Measurements from ENCODE around the gene TAS1R2.

The TAS1R2 gene

GRCh38 chr1:18883079-18883478 lies 23.6 kb upstream of the TAS1R2 start:
- TF ChIP-seq CEBPB (IDR thresholded peaks at IDR 0.05): no peak
- TF ChIP-seq, protein P1, sequence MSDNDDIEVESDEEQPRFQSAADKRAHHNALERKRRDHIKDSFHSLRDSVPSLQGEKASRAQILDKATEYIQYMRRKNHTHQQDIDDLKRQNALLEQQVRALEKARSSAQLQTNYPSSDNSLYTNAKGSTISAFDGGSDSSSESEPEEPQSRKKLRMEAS (IDR thresholded peaks at IDR 0.05): no peak
- no peak for TF ChIP-seq REST (IDR thresholded peaks at IDR 0.05; ENCODE audit: low read depth)
- TF ChIP-seq CREB1 (IDR thresholded peaks at IDR 0.05; ENCODE audit: low read depth): no peak
- TF ChIP-seq TCF12 (IDR thresholded peaks at IDR 0.05; ENCODE audit: low read depth): no peak
- TF ChIP-seq EP300 (IDR thresholded peaks at IDR 0.05; ENCODE audit: borderline replicate concordance): no peak
- TF ChIP-seq, protein P2, sequence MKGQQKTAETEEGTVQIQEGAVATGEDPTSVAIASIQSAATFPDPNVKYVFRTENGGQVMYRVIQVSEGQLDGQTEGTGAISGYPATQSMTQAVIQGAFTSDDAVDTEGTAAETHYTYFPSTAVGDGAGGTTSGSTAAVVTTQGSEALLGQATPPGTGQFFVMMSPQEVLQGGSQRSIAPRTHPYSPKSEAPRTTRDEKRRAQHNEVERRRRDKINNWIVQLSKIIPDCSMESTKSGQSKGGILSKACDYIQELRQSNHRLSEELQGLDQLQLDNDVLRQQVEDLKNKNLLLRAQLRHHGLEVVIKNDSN (IDR thresholded peaks at IDR 0.05): no peak
- TF ChIP-seq TAF1 (IDR thresholded peaks at IDR 0.05; ENCODE audit: low read depth): no peak
- TF ChIP-seq TEAD4 (IDR thresholded peaks at IDR 0.05): no peak
- no peak for TF ChIP-seq NFIC (IDR thresholded peaks at IDR 0.05)
- no peak for TF ChIP-seq ZBTB7A (IDR thresholded peaks at IDR 0.05; ENCODE audit: low read depth)
- TF ChIP-seq EGR1 (IDR thresholded peaks at IDR 0.05): no peak
- TF ChIP-seq FOXM1 (IDR thresholded peaks at IDR 0.05; ENCODE audit: borderline replicate concordance, low read depth): no peak
- no peak for TF ChIP-seq RAD21 (IDR thresholded peaks at IDR 0.05; ENCODE audit: low read depth)
- TF ChIP-seq YY1 (IDR thresholded peaks at IDR 0.05; ENCODE audit: low read depth): no peak

DNA sequence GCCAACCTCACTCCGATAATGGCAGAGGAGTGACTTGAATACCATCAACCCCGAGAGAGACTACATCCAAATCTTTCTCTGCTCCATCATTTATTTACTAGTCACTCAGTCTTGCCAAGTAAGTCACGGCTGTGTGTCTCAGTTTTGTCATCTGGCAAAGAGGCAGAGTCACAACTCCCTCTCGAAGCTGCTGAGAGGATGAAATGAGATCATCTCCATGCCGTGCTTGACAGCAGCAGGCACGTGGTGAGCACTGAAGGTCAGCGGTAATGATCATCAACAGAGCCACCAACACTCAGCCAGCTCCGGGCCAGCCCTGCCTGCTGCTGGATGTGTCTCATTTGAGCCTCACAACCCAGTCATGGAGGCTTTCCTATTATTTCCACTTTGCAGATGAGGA lies 23.0 kb upstream of the TAS1R2 start:
- TF ChIP-seq, protein P2 (IDR thresholded peaks at IDR 0.05): no peak
- TF ChIP-seq YY1 (IDR thresholded peaks at IDR 0.05; ENCODE audit: low read depth) (no peak), EGR1 (IDR thresholded peaks at IDR 0.05) (no peak), TCF12 (IDR thresholded peaks at IDR 0.05; ENCODE audit: low read depth) (no peak)
- TF ChIP-seq, protein P1 (IDR thresholded peaks at IDR 0.05): no peak

DNA sequence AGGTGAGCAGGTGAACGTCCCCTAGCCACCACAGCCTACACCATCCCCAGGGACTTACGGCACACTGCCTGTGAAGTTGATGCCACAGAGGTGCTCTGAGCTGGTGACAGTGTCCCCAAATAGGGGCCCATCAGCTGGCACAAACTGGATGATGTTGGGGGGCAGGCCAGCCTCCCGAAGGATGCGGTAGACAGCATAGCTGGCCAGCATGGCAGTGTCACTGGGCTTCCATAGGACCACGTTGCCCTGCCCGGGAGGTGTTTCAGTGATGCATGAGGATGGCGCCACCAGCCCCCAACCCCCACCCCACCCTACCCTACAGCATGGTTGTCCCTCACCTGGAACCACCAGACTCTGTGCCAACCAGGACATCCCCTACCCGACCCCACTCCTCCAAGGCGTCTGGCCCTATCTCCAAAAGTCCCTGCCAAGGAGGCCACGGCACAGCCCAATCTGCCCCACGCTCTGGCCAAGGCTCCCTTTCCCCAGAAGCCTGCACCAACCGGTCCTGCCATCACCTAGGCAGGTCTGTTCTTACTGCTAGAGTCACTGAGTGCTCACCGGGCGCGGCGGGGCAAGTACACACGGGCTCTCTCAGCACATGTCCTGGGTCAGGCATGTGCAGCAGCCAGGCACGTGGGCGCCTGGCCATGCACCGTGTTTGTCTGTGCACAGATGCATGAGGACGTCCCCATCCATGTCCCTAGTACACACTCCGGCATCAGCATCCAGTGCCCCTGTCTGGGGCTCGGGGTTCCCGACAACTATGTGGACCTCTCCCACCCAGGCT lies 22.4 kb upstream of the TAS1R2 start:
- TF ChIP-seq CREB1 (IDR thresholded peaks at IDR 0.05; ENCODE audit: low read depth) (no peak), REST (IDR thresholded peaks at IDR 0.05; ENCODE audit: low read depth) (no peak), CEBPB (IDR thresholded peaks at IDR 0.05) (no peak), TAF1 (IDR thresholded peaks at IDR 0.05; ENCODE audit: low read depth) (no peak), EP300 (IDR thresholded peaks at IDR 0.05; ENCODE audit: borderline replicate concordance) (no peak), FOXM1 (IDR thresholded peaks at IDR 0.05; ENCODE audit: borderline replicate concordance, low read depth) (no peak), ZBTB7A (IDR thresholded peaks at IDR 0.05; ENCODE audit: low read depth) (no peak), RAD21 (IDR thresholded peaks at IDR 0.05; ENCODE audit: low read depth) (no peak)
- TF ChIP-seq, protein P2 (IDR thresholded peaks at IDR 0.05): no peak

DNA sequence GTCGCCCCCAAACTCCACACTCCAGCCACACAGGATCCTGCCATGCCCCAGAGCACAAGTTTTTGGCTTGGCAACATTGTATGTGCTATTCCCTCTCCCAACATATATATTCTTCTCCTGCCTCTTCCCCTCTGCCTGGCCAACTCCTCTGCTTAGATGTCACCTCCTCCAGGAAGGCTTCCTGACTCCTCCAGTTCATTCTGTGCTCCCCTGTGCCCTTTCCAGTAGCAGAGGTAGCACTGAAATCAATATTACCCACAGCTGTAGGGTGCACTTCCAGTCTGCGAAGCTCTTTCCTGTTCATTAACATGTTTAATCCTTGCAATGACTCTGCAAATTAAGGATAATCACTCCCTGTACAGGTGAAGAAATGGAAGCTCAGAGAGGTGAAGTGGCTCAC lies 21.7 kb upstream of the TAS1R2 start:
- TF ChIP-seq NFIC (IDR thresholded peaks at IDR 0.05): no peak
- TF ChIP-seq, protein P2 (IDR thresholded peaks at IDR 0.05): no peak

- TF ChIP-seq REST (IDR thresholded peaks at IDR 0.05; ENCODE audit: low read depth) (no peak), TEAD4 (IDR thresholded peaks at IDR 0.05) (no peak), EGR1 (IDR thresholded peaks at IDR 0.05) (no peak), FOXM1 (IDR thresholded peaks at IDR 0.05; ENCODE audit: borderline replicate concordance, low read depth) (no peak)
- TF ChIP-seq, protein P1 (IDR thresholded peaks at IDR 0.05): no peak
Observed at GRCh38 chr1:18880585-18880984, 21.1 kb upstream of the TAS1R2 start.
